HPDE6-E6E7 (cell line): Measurements from ENCODE around the gene NSG1.

Experiments used
- DNase-seq: peaks from one replicate; pipeline ENCODE4 v3.0.0; 2011; ENCODE audit warnings: missing footprints; ENCODE audit errors: extremely low spot score

Gene NSG1

DNA sequence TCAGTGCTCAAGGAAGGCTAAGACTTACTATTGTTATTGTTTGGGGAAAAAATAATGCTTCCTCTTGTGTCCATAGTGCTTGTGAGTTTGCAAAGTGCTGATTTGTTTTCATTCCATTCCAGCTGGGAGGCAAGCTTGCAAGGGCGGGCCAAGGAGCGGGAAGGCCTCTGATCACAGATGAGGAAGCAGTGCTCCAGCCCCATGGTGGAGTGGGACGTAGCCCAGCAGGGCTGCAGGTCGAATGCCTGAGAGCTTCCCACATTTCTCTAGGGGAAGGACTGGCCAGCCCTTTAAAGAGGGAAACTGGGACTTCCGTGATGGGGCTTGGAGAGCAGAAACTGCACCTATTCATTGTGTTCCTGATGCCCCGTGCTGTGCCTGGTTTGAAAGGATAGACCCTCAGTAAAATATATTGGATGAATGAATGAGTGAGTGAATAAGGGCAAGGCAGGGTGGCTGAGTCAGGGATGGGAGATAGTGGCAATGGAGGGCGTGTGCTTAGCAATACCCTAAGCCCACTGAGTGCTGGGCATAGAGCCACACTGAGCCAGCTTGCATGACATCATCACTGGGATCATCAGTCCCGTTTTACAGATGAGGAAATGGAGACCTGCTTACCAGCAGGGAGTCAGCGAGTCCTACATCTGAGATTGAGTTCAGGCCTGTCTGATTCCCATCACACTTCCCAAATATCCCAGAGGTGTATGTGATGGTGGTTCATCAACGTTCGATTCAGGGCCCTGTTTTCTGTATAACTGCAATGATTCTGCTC lies 17.9 kb upstream of the NSG1 start:
- DNase-seq = no peak

GRCh38 chr4:4374388-4375098 lies 12.4 kb upstream of the NSG1 start:
- no peak for DNase-seq

GRCh38 chr4:4376074-4376473 lies 10.8 kb upstream of the NSG1 start:
- DNase-seq = no peak

GRCh38 chr4:4377191-4377590 lies 9.7 kb upstream of the NSG1 start:
- DNase-seq = no peak

DNA sequence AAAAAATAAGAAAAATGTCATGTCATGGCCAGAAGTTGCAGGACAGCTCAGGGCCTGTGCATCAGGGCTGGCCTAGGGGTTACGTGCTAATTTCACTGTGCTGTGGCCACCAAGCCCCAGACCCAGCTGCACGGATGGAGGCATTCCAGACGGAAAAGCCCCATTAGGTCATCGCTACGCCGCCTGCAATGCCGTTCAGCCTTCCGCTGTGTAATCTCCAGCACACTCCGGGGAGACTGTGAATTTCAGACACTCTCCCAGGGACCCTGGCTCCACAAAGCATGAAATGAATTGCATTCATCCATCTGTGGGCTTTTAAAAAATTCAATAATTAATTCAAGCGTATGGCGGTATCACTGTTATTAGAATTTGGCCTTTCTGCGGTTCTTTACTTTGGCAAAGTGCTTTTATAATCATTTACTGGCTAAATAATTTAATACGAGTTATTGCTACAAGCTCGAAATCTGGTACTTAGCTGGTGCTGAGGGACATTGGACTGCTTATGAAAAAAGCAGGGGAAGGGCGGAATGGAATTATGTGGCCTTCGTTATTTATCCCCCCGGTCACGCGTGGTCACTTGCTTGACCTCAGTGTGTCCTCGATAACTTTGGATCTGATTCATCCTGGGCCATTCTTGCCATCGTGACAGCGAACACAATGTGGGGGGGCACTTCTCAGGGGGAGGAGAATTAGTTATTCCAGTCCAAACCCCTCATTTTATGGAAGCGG lies 9.0 kb upstream of the NSG1 start:
- DNase-seq = no peak

DNA sequence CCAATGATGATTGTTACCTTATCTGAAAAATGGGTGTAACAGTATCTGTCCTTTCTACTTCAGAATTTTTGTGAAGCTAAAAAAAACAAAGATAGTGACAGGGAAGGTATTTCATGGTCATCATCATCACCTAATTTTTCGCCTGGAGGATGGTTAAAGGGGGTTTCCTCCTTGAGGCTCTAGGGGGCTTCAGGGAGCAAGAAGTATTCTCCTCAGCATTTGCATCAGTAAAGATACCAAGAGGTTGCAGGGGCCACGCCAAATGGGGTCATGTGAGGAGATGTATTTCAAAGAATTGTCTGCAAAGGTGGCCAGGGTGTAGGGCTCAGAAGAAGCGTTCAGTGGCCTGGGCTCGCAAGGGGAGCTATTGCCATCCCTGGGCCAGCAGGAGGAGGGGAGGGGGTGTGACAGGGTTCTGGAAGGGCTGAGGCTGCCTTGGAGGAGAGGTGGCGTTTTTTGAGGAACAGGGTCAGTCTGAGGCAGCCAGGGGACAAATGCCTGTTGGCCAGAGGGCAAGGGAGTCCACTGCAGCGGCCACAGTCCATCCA lies 7.3 kb upstream of the NSG1 start:
- no peak for DNase-seq

- DNase-seq = no peak
Measured at GRCh38 chr4:4383085-4383484, 3.8 kb upstream of the NSG1 start.

DNA sequence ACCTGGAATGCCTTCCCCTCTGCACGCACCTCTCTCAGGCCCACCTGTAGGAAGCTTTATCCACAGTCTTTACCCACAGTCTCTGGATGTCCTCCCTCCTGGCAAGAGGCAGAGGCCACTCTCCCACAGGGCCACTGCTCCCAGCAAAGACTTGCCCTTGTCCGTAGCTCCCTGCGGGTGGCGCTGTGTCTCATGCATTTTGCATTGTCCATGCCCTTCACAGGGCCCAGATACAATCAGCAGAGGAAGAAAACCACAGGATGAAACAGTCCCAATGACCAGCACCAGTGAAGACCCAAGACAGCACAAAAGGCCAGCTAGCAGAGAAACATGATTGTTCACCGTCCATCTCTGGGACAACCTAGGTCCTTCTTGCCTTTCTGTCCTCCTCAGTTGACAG lies 2.1 kb upstream of the NSG1 start:
- peak; percentile 27 for DNase-seq

GRCh38 chr4:4385729-4386295 lies 1.1 kb upstream of the NSG1 start:
- no peak for DNase-seq

DNA sequence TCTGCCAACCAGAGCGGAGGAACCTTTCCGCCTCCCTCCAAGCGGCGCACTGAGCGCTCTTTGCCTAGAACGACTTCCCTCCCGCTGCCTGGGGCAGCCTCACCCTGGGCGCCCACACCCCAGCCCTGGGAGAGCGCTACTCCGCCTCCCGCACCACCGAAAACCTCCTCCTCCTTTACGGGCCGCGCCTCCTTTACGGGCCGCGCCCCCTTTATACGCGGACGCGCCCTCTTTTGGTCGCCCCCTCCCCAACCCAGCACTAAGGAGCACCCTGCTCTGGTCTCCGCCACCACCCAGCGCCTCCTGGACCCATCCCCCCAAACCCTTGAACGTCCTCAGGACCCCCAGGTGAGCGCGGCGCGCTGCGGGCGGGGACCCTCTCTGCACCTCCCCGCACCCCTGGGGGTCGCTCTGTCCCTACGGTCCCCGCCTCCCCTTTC lies 586 bp upstream of the NSG1 start:
- DNase-seq = no peak

DNA sequence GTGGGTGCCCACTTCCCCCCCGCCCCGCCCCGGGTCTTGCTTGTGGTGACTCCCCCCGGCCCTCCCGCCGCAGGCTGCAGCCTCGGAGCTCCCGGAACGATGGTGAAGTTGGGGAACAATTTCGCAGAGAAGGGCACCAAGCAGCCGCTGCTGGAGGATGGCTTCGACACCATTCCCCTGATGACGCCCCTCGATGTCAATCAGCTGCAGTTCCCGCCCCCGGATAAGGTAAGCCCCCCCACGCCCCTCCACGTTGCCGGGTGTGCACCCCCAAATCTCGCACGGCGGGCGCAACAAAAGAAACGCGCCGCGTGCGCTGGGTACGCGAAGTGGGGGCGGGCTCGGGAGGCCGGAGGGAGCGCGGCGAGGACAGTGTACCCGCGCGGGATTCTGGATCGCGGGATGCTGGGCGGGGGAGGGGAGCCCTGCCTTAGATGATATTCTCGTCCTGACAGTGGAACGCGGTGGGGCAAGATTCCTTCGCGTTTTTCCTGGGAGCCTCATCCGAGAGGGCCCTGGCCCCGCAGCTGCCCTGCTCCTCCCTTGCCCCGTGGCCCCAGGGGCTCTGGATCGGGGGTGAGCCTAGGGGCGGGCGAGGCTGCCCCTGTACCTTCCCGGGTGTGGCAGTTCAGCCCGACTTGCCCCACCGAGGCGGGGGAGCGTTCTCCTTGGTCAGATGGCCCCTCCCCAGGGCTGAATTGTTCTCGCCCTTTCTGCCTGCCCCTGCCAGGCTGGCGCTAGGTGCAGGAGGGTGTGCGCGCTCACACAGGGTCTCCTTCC lies 819 bp downstream of the NSG1 start:
- peak; percentile 13 for DNase-seq

DNA sequence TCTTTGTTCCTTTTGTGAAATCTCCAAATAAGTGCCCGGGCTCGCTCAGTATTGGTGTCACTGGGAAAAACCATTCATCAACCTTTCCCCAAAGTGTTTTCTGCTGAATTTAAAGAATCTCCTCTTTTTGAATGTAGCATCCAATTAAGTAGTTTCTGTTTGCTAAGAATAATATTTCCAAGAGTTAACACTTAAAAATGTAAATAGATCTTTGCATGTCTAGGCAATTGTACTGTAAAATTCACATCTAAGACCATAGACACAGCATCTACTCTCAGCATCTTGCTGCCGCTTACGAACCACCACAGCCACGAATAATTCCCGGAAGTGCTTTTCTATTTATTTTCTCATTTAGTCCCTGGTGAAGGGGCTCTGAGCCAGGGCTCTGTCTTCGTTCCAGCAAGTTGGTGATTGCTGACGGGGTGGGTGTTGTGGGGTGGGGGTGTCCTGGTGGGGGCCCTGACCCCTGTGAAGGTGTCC lies 1.4 kb downstream of the NSG1 start:
- no peak for DNase-seq

DNA sequence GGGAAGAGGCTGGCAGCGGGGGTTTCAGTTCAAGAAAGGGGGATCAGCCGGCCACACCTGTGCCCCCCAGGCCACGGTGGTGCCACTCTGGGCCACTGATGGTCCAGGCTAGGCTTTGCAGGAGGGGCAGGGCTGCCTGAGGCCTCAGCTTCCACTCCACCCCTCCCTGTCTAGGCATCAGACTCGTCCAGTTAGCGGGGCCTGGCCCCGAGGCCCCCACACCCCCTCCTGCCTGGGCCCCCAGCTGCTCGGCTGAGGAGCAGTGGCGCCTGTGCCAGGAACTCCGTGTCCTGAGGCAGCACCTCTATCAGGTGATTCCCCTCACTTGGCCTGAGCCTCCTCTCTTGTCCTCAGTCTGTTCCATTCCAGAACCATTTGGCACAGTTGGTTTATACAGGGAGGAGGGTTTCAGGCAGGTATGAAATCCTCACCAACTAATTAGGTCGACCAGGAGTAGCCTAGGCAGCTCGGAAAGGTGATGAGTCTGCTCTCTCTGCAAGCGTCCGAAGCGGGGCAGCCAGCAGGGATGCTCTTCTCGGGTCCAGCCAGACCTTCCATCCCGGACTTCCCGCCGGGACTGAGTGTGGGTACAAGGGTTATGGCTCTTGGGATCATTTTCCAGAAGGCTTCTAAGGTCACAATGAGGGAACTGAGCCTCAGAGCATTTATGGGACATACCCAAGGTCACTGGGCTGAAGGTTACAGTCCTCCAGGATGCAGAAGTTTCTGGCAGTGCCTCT lies 2.1 kb downstream of the NSG1 start:
- DNase-seq = no peak

- DNase-seq = no peak
Measured at GRCh38 chr4:4390046-4390445, 3.1 kb downstream of the NSG1 start.

- DNase-seq = no peak
Measured at GRCh38 chr4:4390515-4391240, 3.8 kb downstream of the NSG1 start.

DNA sequence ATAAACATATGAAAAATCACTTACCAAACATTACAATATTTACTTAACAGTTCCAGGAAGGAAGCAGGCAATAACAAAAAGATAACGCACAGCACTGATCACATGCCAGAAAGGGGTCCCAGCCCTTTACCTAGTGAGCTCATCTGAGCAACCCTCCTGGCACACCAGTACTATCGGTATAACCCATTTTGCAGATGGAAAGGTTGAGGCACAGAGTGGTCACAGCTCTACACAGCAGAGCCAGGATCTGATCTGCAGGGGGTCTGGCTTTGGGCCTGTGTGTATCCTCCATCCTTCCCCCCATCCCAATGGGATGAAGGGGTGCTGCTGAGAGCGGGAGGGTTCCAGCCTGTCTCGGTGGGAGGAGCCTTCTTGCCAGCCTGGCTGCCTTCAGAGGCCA lies 5.0 kb downstream of the NSG1 start:
- DNase-seq = no peak

DNA sequence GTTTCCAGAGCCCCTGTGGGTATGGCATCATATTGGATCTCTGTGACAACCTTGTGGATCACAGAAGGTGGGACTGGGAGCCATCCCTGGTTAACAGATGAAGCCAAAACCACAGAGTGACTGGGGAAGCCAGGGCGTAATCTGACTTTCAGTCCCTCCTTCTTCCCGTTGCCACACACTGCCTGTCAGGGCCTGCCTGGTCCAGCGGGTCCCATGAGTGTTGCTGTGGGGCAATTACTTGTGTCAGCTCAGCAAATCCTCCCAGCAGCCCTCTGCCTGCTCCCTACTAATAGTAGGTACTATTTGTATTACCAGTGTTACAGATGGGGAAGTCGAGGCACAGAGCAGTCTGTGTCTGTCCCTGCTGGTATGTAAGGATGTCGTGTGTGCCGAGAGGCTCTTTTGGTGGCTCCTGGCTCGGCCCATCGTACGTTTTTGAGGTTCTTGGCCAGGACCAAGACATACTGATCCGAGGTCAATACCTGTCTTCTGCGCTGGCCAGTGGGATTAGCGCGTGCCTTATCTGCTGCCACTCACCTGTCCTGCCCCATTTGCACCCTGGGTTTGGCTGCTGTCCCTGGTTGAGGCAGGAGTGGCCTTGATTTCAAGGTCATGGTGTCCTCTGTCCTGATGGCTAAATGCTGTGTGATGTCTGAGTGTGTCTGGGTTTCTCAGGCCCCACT lies 5.7 kb downstream of the NSG1 start:
- DNase-seq = peak; percentile 92

GRCh38 chr4:4394644-4395043 lies 7.7 kb downstream of the NSG1 start:
- DNase-seq = peak; percentile 41

DNA sequence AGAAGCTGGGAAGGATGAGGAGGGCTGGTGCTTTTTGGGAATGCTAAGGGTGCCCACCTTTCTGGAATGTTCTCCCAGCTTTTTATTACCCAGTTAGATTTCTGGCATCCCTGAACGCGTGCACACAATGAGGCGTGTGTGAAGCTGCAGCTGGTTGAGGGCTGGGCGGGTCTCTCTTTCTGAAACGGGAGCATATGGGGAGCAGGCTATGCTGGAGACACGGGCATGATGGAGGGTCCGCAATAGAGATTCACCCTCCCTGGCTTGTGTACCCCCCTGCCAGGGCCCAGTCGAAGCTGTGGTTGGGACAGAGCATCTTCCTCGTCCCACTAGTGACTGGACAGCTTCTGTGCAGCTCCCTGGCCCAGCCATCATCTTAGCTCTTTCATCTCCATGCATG lies 8.5 kb downstream of the NSG1 start:
- no peak for DNase-seq
